CD4-positive, alpha-beta T cell (primary cell): ENCODE results near the gene FMNL2. TPM values are rescaled to one million over a fixed set of nuclear protein-coding genes. Genes with fewer than 3 reads are reported as not detected.
"Not testable (repeated sequence)": the region's sequence is repeated elsewhere in the genome, so short reads cannot be mapped to it uniquely, and the experiment has no call there.

Experiments used
- ATAC-seq: fragments of 200-7000 bp; cut with Tn5 transposase; one replicate; pipeline ENCODE4 v1.10.0; 2022; ENCODE audit warnings: mild to moderate bottlenecking; ENCODE audit not compliant: poor library complexity
- CTCF ChIA-PET: fragments of 350-600 bp; sonication (Branson Sonifier 250); formaldehyde crosslinking; loops from one replicate; lab custom pipeline; 2021; ENCODE audit warnings: antibody characterized with exemption, inconsistent platforms; lab: Charles Lee
- POLR2A ChIA-PET: fragments of 350-600 bp; sonication (Branson Sonifier 250); formaldehyde crosslinking; loops from one replicate; lab custom pipeline; 2021; ENCODE audit warnings: antibody characterized with exemption, inconsistent platforms; lab: Charles Lee
- DNase-seq, 14 experiments: peaks; one replicate each; pipeline ENCODE4 v3.0.0-alpha.2; 2013 to 2020; ENCODE audit warnings: mixed read lengths in 2 of 14
- H3K27ac ChIP-seq, 2 donors: one replicate each; pipeline versions ENCODE4 v1.5.1 to v1.7.0; 2013; ENCODE audit warnings: low read length in 2 of 2, low read depth in 1 of 2, mild to moderate bottlenecking in 1 of 2
- H3K27me3 ChIP-seq, 2 experiments: 1 replicate in 1 of 2; 2 replicates in 1 of 2; pipeline versions ENCODE4 v1.6.1 to v1.7.0; 2013; ENCODE audit warnings: low read length in 2 of 2, control low read depth in 1 of 2, mild to moderate bottlenecking in 1 of 2, moderate library complexity in 1 of 2; ENCODE audit not compliant: insufficient read depth in 2 of 2, control insufficient read depth in 1 of 2
- H3K36me3 ChIP-seq: one replicate; pipeline ENCODE4 v1.6.1; 2013; ENCODE audit warnings: low read length, control low read depth; ENCODE audit not compliant: insufficient read depth
- H3K4me1 ChIP-seq: one replicate; pipeline ENCODE4 v1.6.1; 2013; ENCODE audit warnings: low read length, control low read depth; ENCODE audit not compliant: insufficient read depth
- H3K4me3 ChIP-seq: one replicate; pipeline ENCODE4 v1.5.1; 2013; ENCODE audit warnings: mild to moderate bottlenecking, low read length, moderate library complexity
- H3K9me3 ChIP-seq, 2 experiments: 1 replicate in 1 of 2; 2 replicates in 1 of 2; pipeline versions ENCODE4 v1.6.1 to v1.7.0; 2013; ENCODE audit warnings: low read length in 2 of 2, mild to moderate bottlenecking in 2 of 2, control low read depth in 1 of 2, moderate library complexity in 1 of 2; ENCODE audit not compliant: control insufficient read depth in 1 of 2, insufficient read depth in 1 of 2
- H3K27ac Mint-ChIP-seq: one replicate; pipeline ENCODE4 v1.8.0; 2020; ENCODE audit warnings: mixed read lengths
- H3K27me3 Mint-ChIP-seq: one replicate; pipeline ENCODE4 v1.8.0; 2021; ENCODE audit warnings: mixed read lengths
- H3K36me3 Mint-ChIP-seq: one replicate; pipeline ENCODE4 v1.8.0; 2021; ENCODE audit warnings: low read depth, mixed read lengths
- H3K4me1 Mint-ChIP-seq: one replicate; pipeline ENCODE4 v1.8.0; 2021; ENCODE audit warnings: low read depth, mixed read lengths
- H3K4me3 Mint-ChIP-seq: one replicate; pipeline ENCODE4 v1.8.0; 2020; ENCODE audit warnings: mild to moderate bottlenecking, mixed read lengths
- H3K9me3 Mint-ChIP-seq: one replicate; pipeline ENCODE4 v1.8.0; 2020; ENCODE audit warnings: mixed read lengths
- intact Hi-C, 2 experiments: fragments of 100-400 bp; cut with DNase I in 1 of 2; cut with micrococcal nuclease in 1 of 2; formaldehyde crosslinking; loops; one replicate each; pipeline versions ENCODE4 v1.15.1 to v1.9.0; 2023 to 2025; cut with DNase I, micrococcal nuclease
- total RNA-seq, 174 experiments: library from RNA in 2 of 174; stranded (reverse) in 2 of 174; gene quantifications; one replicate each; pipeline ENCODE4 v1.2.3 and lab custom pipeline; 2021 to 2026
- TF ChIP-seq, protein P1 (sequence below): fragments of 200-600 bp; IDR thresholded peaks from one replicate; pipeline ENCODE4 v1.8.0; 2022; ENCODE audit warnings: antibody characterized with exemption, mild to moderate bottlenecking

The FMNL2 gene
- total RNA-seq, 2 experiments from 2014 or later, result 0.30 to 0.31 TPM

DNA sequence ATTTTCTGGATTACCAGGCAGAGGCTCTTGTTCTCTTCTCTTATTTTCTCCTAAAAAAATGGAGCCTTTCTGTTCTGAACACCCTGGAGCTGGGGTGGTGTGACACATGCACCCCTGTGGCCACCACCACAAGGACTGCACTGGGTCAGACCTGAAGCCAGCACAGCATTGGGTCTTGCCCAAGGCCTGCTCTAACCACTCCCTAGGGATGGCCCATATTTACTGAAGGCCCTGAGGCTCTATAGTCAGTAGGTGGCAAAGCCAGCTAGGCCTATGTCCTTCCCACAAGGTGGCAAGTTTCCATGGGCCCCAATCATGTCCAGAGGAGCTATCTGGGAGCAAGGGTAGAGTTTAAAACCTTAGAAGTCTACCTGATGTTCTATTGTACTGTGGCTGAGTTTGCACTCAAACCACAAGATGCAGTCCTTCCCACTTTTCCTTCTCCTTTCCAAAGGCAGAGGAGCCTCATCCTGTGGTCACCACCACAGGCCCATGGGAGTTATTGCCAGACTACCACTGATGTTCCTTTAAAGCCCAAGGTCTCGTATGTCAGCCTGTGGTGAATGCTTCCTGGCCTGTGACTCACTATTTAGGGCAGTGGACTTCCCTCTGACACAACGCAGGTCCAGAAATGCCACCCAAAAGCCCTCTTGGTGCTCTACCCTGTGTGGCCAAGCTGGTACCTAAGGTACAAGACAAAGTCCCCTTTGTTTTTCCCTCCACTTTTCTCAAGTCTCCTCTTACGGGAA, 15.0 kb upstream of the FMNL2 start:
- Mint-ChIP-seq H3K9me3 (no peaks in the 10 kb centered on the region), H3K27me3 (peaks cover 19% of the 10 kb centered on the region), H3K27ac (no peak overlapping the region), H3K4me3 (no peak overlapping the region), H3K4me1 (no peaks in the 10 kb centered on the region), H3K36me3 (no peaks in the 10 kb centered on the region)
- Histone ChIP-seq H3K27me3 (no peaks in the 10 kb centered on the region), H3K27ac (no peak overlapping the region), H3K36me3 (no peaks in the 10 kb centered on the region), H3K4me1 (no peaks in the 10 kb centered on the region), H3K4me3 (no peak overlapping the region), H3K9me3 (no peaks in the 10 kb centered on the region)
- intact Hi-C loops, result no loop called here
- ChIA-PET CTCF (no interaction called here), POLR2A (no interaction called here)
- TF ChIP-seq, protein P1, sequence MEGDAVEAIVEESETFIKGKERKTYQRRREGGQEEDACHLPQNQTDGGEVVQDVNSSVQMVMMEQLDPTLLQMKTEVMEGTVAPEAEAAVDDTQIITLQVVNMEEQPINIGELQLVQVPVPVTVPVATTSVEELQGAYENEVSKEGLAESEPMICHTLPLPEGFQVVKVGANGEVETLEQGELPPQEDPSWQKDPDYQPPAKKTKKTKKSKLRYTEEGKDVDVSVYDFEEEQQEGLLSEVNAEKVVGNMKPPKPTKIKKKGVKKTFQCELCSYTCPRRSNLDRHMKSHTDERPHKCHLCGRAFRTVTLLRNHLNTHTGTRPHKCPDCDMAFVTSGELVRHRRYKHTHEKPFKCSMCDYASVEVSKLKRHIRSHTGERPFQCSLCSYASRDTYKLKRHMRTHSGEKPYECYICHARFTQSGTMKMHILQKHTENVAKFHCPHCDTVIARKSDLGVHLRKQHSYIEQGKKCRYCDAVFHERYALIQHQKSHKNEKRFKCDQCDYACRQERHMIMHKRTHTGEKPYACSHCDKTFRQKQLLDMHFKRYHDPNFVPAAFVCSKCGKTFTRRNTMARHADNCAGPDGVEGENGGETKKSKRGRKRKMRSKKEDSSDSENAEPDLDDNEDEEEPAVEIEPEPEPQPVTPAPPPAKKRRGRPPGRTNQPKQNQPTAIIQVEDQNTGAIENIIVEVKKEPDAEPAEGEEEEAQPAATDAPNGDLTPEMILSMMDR, result no peak
- DNase-seq, result peak in 2 of 14 experiments; percentile 12 to 20
- no peak for ATAC-seq

DNA sequence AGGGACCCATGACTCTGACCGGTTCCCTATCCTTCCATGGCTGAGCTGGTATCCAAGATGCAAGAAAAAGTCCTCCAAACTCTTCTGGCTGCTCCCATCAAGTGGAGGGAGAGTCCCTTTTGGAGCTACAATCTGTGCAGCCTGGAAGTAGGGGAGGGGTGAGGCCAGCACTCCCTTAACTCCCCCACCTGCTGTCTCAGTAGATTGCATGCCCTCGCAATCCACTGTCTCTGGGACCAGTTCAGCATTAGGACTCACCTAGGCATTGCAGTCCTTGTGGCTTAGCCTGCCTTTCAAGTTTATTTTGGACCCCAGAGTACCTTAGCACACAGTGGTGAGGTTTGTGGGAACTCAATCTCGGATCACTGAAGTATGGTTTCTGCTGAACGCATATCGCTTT, 14.2 kb upstream of the FMNL2 start:
- intact Hi-C loops, result no loop called here

DNA sequence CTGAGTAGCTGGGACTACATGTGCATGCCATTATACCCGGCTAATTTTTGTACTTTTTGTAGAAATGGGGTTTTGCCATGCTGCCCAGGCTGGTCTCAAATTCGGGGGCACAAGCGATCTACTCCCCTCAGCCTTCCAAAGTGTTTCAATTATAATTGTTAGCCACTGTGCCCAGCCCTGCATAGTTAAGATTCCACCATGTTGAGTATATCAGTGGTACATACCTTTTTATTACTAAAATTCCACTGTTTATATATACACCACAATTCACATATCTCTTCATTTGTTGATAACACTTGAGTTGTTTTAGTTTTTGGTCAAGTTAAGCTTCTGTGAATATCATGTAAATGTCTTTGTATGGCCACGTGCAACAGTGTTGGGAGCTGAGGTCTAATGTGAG, 12.8 kb upstream of the FMNL2 start:
- no peak overlapping the region for H3K4me3 Mint-ChIP-seq
- ATAC-seq, result no peak
- ChIA-PET CTCF (no interaction called here), POLR2A (no interaction called here)
- TF ChIP-seq, protein P1, result no peak
- no peak for DNase-seq
- no peak overlapping the region for H3K27ac Mint-ChIP-seq
- Histone ChIP-seq H3K4me3 (no peak overlapping the region), H3K9me3 (no peaks in the 10 kb centered on the region), H3K36me3 (no peaks in the 10 kb centered on the region), H3K27ac (no peak overlapping the region), H3K27me3 (no peaks in the 10 kb centered on the region), H3K4me1 (no peaks in the 10 kb centered on the region)
- H3K4me1 Mint-ChIP-seq, result no peaks in the 10 kb centered on the region
- H3K9me3 Mint-ChIP-seq, result no peaks in the 10 kb centered on the region
- intact Hi-C loops, result no loop called here
- H3K36me3 Mint-ChIP-seq, result no peaks in the 10 kb centered on the region
- peaks cover 23% of the 10 kb centered on the region for H3K27me3 Mint-ChIP-seq

More for the DNA sequence above, 14.2 kb upstream of the FMNL2 start:
- Histone ChIP-seq H3K27ac (no peak overlapping the region), H3K9me3 (no peaks in the 10 kb centered on the region), H3K27me3 (no peaks in the 10 kb centered on the region), H3K4me3 (no peak overlapping the region), H3K36me3 (no peaks in the 10 kb centered on the region), H3K4me1 (no peaks in the 10 kb centered on the region)
- Mint-ChIP-seq H3K4me1 (no peaks in the 10 kb centered on the region), H3K9me3 (no peaks in the 10 kb centered on the region), H3K4me3 (no peak overlapping the region), H3K36me3 (no peaks in the 10 kb centered on the region), H3K27ac (no peak overlapping the region), H3K27me3 (peaks cover 19% of the 10 kb centered on the region)
- TF ChIP-seq, protein P1, result no peak
- CTCF ChIA-PET, result no interaction called here
- no peak for DNase-seq
- no peak for ATAC-seq
- POLR2A ChIA-PET, result no interaction called here

DNA sequence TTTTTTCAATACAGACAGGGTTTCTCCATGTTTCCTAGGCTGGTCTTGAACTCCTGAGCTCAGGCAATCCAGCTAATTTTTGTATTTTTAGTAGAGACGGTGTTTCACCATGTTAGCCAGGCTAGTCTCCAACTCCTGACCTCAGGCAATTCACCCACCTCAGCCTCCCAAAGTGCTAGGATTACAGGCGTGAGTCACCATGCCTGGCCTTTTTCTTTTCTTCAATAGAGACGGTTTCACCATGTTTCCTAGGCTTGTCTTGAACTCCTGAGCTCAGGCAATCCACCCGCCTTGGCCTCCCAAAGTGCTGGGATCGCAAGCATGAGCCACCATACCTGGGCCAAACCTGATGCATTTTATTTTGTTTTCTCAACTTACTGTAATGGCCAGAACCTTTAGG, 9.8 kb upstream of the FMNL2 start:
- H3K36me3 ChIP-seq, H3K4me1 ChIP-seq, H3K4me3 ChIP-seq, H3K9me3 Mint-ChIP-seq, H3K4me1 Mint-ChIP-seq, intact Hi-C loops, H3K9me3 ChIP-seq, H3K27me3 ChIP-seq, CTCF ChIA-PET, H3K27ac ChIP-seq, ATAC-seq, POLR2A ChIA-PET, H3K27ac Mint-ChIP-seq, H3K4me3 Mint-ChIP-seq, DNase-seq, H3K36me3 Mint-ChIP-seq: not testable (repeated sequence)
- peaks cover 25% of the 10 kb centered on the region for H3K27me3 Mint-ChIP-seq
